ENCODE measurements around the gene WWOX.

Gene WWOX

DNA sequence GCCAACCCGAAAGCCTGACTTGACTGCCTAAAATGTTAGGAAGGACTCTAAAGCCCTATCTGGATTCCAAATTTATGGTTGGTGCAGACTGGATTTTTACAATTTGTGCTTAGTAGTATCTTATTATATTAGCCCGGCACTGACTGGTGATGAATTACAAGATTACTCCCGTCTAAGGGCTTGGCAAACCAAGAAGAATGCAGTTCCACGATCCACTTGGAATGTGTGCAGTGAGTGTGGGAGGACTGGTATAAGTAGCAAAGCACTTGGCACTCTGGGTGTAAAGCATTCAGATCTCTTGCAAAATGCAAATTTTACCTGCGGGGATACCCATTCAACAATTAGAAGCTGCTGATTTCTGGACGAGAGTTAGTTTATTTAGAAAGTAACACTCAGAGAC is 961.7 kb downstream of the WWOX start:
- Histone ChIP-seq H3K4me3 (ENCODE audit: low read depth in 1 of 2, low read length in 1 of 2) (no peak overlapping the region), H3K4me1 (ENCODE audit: control insufficient read depth in 1 of 2, insufficient read depth in 1 of 2, low read depth in 1 of 2, low read length in 1 of 2) (no peaks in the 10 kb centered on the region), H3K36me3 (no peaks in the 10 kb centered on the region), H3K27ac (no peak overlapping the region), H3K9me3 (no peaks in the 10 kb centered on the region), H3K27me3 (peaks cover 6% of the 10 kb centered on the region)
- TF ChIP-seq, protein P1, sequence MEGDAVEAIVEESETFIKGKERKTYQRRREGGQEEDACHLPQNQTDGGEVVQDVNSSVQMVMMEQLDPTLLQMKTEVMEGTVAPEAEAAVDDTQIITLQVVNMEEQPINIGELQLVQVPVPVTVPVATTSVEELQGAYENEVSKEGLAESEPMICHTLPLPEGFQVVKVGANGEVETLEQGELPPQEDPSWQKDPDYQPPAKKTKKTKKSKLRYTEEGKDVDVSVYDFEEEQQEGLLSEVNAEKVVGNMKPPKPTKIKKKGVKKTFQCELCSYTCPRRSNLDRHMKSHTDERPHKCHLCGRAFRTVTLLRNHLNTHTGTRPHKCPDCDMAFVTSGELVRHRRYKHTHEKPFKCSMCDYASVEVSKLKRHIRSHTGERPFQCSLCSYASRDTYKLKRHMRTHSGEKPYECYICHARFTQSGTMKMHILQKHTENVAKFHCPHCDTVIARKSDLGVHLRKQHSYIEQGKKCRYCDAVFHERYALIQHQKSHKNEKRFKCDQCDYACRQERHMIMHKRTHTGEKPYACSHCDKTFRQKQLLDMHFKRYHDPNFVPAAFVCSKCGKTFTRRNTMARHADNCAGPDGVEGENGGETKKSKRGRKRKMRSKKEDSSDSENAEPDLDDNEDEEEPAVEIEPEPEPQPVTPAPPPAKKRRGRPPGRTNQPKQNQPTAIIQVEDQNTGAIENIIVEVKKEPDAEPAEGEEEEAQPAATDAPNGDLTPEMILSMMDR (IDR thresholded peaks at IDR 0.05) = no peak

DNA sequence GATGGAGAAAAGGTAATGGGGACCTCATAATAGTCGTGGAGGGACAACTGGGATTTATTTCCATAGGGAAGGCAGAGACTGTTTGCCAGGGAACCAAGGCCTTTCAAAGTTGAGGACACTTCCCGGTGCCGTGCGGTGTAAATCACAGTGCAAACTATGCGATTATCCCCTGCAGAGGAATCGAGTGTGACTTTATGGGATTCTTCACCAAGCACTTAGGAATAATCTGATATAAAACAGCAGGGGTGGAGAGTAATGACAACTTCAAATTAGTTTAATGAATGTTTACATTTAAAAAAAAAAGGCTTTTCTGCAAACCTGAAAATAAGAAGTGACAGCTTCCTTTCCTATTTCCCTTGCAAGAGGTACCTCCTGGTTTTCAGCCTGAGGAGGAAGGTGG is 962.9 kb downstream of the WWOX start:
- TF ChIP-seq, protein P1 (IDR thresholded peaks at IDR 0.05) = no peak
- H3K4me1 ChIP-seq (ENCODE audit: control insufficient read depth in 1 of 2, insufficient read depth in 1 of 2, low read depth in 1 of 2, low read length in 1 of 2) = no peaks in the 10 kb centered on the region
- no peak overlapping the region for H3K4me3 ChIP-seq (ENCODE audit: low read depth in 1 of 2, low read length in 1 of 2)
- no peaks in the 10 kb centered on the region for H3K36me3 ChIP-seq
- peaks cover 6% of the 10 kb centered on the region for H3K27me3 ChIP-seq
- H3K9me3 ChIP-seq = no peaks in the 10 kb centered on the region
- H3K27ac ChIP-seq = no peak overlapping the region

DNA sequence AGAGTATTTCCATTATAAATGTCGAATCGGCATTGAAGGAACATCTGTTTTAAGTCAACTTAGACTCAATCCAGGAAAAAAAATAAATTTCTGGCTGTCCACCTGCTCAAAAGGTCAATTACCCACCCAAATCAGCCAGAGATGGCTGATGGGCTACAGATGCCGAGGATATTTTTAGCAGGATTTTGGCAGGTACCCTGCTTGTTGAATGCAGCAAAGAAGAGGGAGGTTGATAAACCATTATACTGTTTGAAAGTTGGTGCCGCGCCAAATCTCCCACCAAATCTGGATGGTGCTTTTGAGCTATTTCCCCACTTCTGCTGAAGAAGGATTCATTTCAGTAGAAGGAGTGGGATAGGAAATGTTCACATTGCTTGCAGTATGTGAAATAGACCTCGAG is 963.4 kb downstream of the WWOX start:
- TF ChIP-seq, protein P1 (IDR thresholded peaks at IDR 0.05) = no peak
- H3K9me3 ChIP-seq = no peaks in the 10 kb centered on the region
- no peaks in the 10 kb centered on the region for H3K4me1 ChIP-seq (ENCODE audit: control insufficient read depth in 1 of 2, insufficient read depth in 1 of 2, low read depth in 1 of 2, low read length in 1 of 2)

DNA sequence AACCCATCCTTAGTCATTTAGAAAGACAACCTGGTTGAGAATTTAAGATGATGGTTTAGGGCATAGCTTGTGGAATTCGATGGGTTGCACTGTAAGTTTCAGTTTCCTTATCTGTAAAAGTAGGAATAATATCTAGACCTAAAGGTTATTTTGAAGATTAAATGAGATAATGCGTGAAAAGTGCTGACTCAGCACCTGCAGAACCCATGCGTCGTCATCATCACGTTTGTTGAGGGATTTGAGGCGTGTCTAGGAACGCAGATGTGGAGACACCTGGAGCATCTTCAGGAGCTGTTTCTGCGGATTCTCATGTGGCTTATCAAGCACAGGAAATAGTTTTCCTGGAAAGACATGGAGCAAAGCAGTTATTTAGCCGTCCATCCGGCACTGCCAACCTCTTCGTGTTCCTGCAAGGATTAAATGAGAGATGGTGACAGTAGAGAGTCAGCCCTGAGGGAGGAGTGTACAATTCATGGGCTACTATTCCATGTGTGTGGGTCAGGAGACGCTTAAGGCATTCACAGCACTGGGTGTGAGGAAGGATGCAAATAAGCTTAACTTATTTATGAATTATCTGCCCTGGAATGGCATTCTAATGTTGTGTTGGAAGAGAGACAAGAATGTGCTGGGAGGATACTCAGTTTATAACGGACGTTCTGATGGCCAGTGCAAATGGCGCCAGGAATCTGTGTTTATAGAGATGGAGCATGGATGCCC is 965.0 kb downstream of the WWOX start:
- no peaks in the 10 kb centered on the region for H3K4me1 ChIP-seq (ENCODE audit: control insufficient read depth in 1 of 2, insufficient read depth in 1 of 2, low read depth in 1 of 2, low read length in 1 of 2)
- no peak overlapping the region for H3K4me3 ChIP-seq (ENCODE audit: low read depth in 1 of 2, low read length in 1 of 2)
- H3K27me3 ChIP-seq = peaks cover 6% of the 10 kb centered on the region
- no peak overlapping the region for H3K27ac ChIP-seq
- no peaks in the 10 kb centered on the region for H3K9me3 ChIP-seq
- no peaks in the 10 kb centered on the region for H3K36me3 ChIP-seq
- TF ChIP-seq, protein P1 (IDR thresholded peaks at IDR 0.05) = no peak

More for the DNA sequence above, 963.4 kb downstream of the WWOX start:
- no peaks in the 10 kb centered on the region for H3K36me3 ChIP-seq
- no peak overlapping the region for H3K27ac ChIP-seq
- peaks cover 6% of the 10 kb centered on the region for H3K27me3 ChIP-seq
- no peak overlapping the region for H3K4me3 ChIP-seq (ENCODE audit: low read depth in 1 of 2, low read length in 1 of 2)

DNA sequence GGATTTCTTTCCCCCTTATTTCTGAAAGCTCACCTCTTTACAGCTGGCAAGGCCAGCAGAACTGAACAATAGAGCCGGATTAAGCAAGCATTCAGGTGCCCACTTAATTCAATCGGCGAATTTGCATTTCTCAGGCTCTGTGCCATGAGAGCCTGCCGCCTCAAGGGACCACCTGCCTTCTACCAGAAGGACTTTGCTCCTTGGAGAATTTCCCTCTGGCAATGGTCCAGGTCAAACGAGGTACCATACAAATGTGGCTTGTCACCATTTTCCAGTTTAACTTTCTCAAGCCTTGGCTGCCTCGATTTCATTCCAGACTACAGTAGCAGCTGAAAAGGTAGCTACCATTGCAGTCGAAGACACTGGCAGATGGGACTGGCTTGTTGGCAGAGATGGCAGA is 967.1 kb downstream of the WWOX start:
- TF ChIP-seq, protein P1 (IDR thresholded peaks at IDR 0.05) = no peak
- Histone ChIP-seq H3K36me3 (no peaks in the 10 kb centered on the region), H3K4me1 (ENCODE audit: control insufficient read depth in 1 of 2, insufficient read depth in 1 of 2, low read depth in 1 of 2, low read length in 1 of 2) (no peaks in the 10 kb centered on the region), H3K9me3 (no peaks in the 10 kb centered on the region), H3K27me3 (peaks cover 6% of the 10 kb centered on the region), H3K27ac (no peak overlapping the region), H3K4me3 (ENCODE audit: low read depth in 1 of 2, low read length in 1 of 2) (no peak overlapping the region)
